Ovary (tissue), 3 donors: ENCODE results near the gene ZDHHC21.

Source experiments
- CTCF ChIP-seq, 3 donors: fragments of 450-650 bp in 2 of 3; fragments of 200-600 bp in 1 of 3; IDR thresholded peaks; one replicate each; pipeline versions ENCODE4 v1.5.1 to v1.8.0; 2016 to 2022; ENCODE audit warnings: antibody characterized with exemption in 3 of 3, mild to moderate bottlenecking in 1 of 3
- EP300 ChIP-seq: sonication (generic); formaldehyde crosslinking; IDR thresholded peaks from one replicate; pipeline ENCODE4 v1.6.1; 2017; ENCODE audit warnings: antibody characterized with exemption
- POLR2A ChIP-seq: fragments of 450-650 bp; IDR thresholded peaks from one replicate; pipeline ENCODE4 v1.6.1; 2017; ENCODE audit warnings: antibody characterized with exemption, mild to moderate bottlenecking, moderate library complexity
- donor health status: DM: no; HTN: no; CAD: no.

- TF ChIP-seq CTCF (IDR thresholded peaks at IDR 0.05) (no peak), POLR2A (no peak), EP300 (no peak)
Measured at GRCh38 chr9:14561929-14562405, 131.3 kb downstream of the ZDHHC21 start.
